GM12878 (cell line): ENCODE results near the gene METTL17. TPM values are rescaled to one million over a fixed set of nuclear protein-coding genes. Genes with fewer than 3 reads are reported as not detected.

Experiments
- BACH1 ChIP-seq: fragments of 450-650 bp; IDR thresholded peaks from 2 replicates; pipeline ENCODE4 v1.6.1; 2017; ENCODE audit warnings: mild to moderate bottlenecking, borderline replicate concordance
- PRDM15 ChIP-seq: fragments of 450-650 bp; formaldehyde crosslinking; IDR thresholded peaks from 2 replicates; pipeline ENCODE4 v1.4.0; 2020; ENCODE audit warnings: mild to moderate bottlenecking, moderate library complexity
- SIX5 ChIP-seq: IDR thresholded peaks from 2 replicates; pipeline ENCODE4 v1.6.1; 2011; ENCODE audit warnings: mild to moderate bottlenecking, low read depth, low read length, moderate library complexity; ENCODE audit not compliant: severe bottlenecking
- SUPT20H ChIP-seq: IDR thresholded peaks from 2 replicates; pipeline ENCODE4 v1.6.1; 2011; ENCODE audit warnings: low read depth, mild to moderate bottlenecking, low read length, moderate library complexity, borderline replicate concordance; ENCODE audit not compliant: control insufficient read depth
- TAF1 ChIP-seq: IDR thresholded peaks from 2 replicates; pipeline ENCODE4 v1.6.1; 2011; ENCODE audit warnings: mild to moderate bottlenecking, low read depth, low read length, borderline replicate concordance
- USF2 ChIP-seq: IDR thresholded peaks from 2 replicates; pipeline ENCODE4 v1.6.1; 2011; ENCODE audit warnings: low read depth, low read length, improper control_type of control experiment, borderline replicate concordance
- WRNIP1 ChIP-seq: IDR thresholded peaks from 2 replicates; pipeline ENCODE4 v1.6.1; 2011; ENCODE audit warnings: low read depth, low read length, improper control_type of control experiment, borderline replicate concordance
- polyA plus RNA-seq, 11 experiments: library from polyadenylated mRNA; depleted of rRNA in 4 of 11; unstranded in 6 of 11; stranded (reverse) in 5 of 11; fragments of >200 nt; fragmentation: Nextera tagmentation in 4 of 11; fragmentation: Illumina TruSeq in 1 of 11; extraction: Ambion mirVana in 4 of 11; extraction: Trizol in 1 of 11; gene quantifications; 1 replicate in 1 of 11; 2 replicates in 10 of 11; pipeline versions ENCODE4 v1.2.1 to v1.2.3, GENCODE V29; 2011 to 2016; ENCODE audit warnings: inconsistent platforms in 2 of 11, missing spikeins in 2 of 11, low read depth in 1 of 11
- total RNA-seq, 4 experiments: library from RNA; depleted of rRNA in 3 of 4; stranded (reverse); fragments of >200 nt in 3 of 4; fragmentation: Illumina TruSeq in 1 of 4; extraction: Trizol in 1 of 4; gene quantifications; 2 replicates each; pipeline versions ENCODE4 v1.2.1 to v1.2.3, GENCODE V29; 2013 to 2021

METTL17 gene
- total and polyA plus RNA-seq, 10 of the 15 experiments (the other 5 are each of a cell fraction or from before 2014, with no cell fraction given), result 70.4 to 130 (median 97.5) TPM

GRCh38 chr14:21026274-21026987 is 36.7 kb downstream of the METTL17 start (continued):
- TF ChIP-seq TAF1 (no peak), SIX5 (no peak), WRNIP1 (no peak), BACH1 (no peak), PRDM15 (CRISPR knock-in tag) (no peak), SUPT20H (no peak), USF2 (no peak)
- TF ChIP-seq, all 136 proteins: peak for 0
